Measurements from ENCODE around the gene DUOX1. TPM values are rescaled to one million over a fixed set of nuclear protein-coding genes. Genes with fewer than 3 reads are reported as not detected.

The DUOX1 gene
- total RNA-seq, 1 donor from 2014 or later = 0.11 TPM

GRCh38 chr15:45121706-45122417 lies 7.9 kb upstream of the DUOX1 start:
- Mint-ChIP-seq H3K36me3 (ENCODE audit: low read depth) (no peaks in the 10 kb centered on the region), H3K4me1 (peaks cover 14% of the 10 kb centered on the region), H3K9me3 (no peaks in the 10 kb centered on the region), H3K4me3 (no peak overlapping the region), H3K27ac (no peak overlapping the region), H3K27me3 (peaks cover 61% of the 10 kb centered on the region)
- TF ChIP-seq CTCF (IDR thresholded peaks at IDR 0.05) = no peak
- DNase-seq (no peak), ATAC-seq (ENCODE audit: low read depth) (no peak)
- ChIA-PET CTCF (no interaction called here), POLR2A (no interaction called here)
- intact Hi-C loops (cut with micrococcal nuclease) = no loop called here

- H3K4me1 Mint-ChIP-seq = peaks cover 6% of the 10 kb centered on the region
- DNase-seq (no peak), ATAC-seq (ENCODE audit: low read depth) (no peak)
- intact Hi-C loops (cut with micrococcal nuclease) = no loop called here
- H3K27ac Mint-ChIP-seq = no peak overlapping the region
- POLR2A ChIA-PET = no interaction called here
- no peaks in the 10 kb centered on the region for H3K36me3 Mint-ChIP-seq (ENCODE audit: low read depth)
- TF ChIP-seq CTCF (IDR thresholded peaks at IDR 0.05) = no peak
- H3K27me3 Mint-ChIP-seq = peaks cover 57% of the 10 kb centered on the region
- H3K9me3 Mint-ChIP-seq = no peaks in the 10 kb centered on the region
- CTCF ChIA-PET = interaction anchor here (1.4 kb wide), 1 partner anchor 156 kb away, joined by 4 read pairs; no protein-coding TSS in a partner anchor
- H3K4me3 Mint-ChIP-seq = no peak overlapping the region
Observed at GRCh38 chr15:45122719-45123118, 7.1 kb upstream of the DUOX1 start.

- intact Hi-C loops (cut with micrococcal nuclease) = no loop called here
- no peak for TF ChIP-seq CTCF (IDR thresholded peaks at IDR 0.05)
- no peak for ATAC-seq (ENCODE audit: low read depth)
- POLR2A ChIA-PET = no interaction called here
- Mint-ChIP-seq H3K27ac (no peak overlapping the region), H3K4me3 (no peak overlapping the region), H3K27me3 (peaks cover 57% of the 10 kb centered on the region), H3K9me3 (no peaks in the 10 kb centered on the region), H3K36me3 (ENCODE audit: low read depth) (no peaks in the 10 kb centered on the region), H3K4me1 (peaks cover under 1% of the 10 kb centered on the region)
- DNase-seq = no peak
- CTCF ChIA-PET = interaction anchor here (1.4 to 1.9 kb wide), 2 partner anchors 153 to 155 kb away, joined by 4 read pairs; no protein-coding TSS in a partner anchor
Observed at GRCh38 chr15:45123397-45123796, 6.4 kb upstream of the DUOX1 start.

GRCh38 chr15:45126535-45127158 lies 3.1 kb upstream of the DUOX1 start:
- POLR2A ChIA-PET = interaction anchor here (0.7 to 1.1 kb wide), 2 partner anchors 75 to 153 kb away, joined by 3 to 4 read pairs; no protein-coding TSS in a partner anchor
- DNase-seq (no peak), ATAC-seq (ENCODE audit: low read depth) (peak; percentile 68)
- intact Hi-C loops (cut with micrococcal nuclease) = loop anchor here (1.0 to 2.0 kb wide), 3 partner anchors 273 to 488 kb away; no protein-coding TSS in a partner anchor
- CTCF ChIA-PET = interaction anchor here (0.7 to 1.9 kb wide), 15 partner anchors 8 to 487 kb away, joined by 3 to 19 read pairs (median 4); a partner anchor contains a TSS
- no peak for TF ChIP-seq CTCF (IDR thresholded peaks at IDR 0.05)
- no peaks in the 10 kb centered on the region for H3K9me3 Mint-ChIP-seq
- H3K36me3 Mint-ChIP-seq (ENCODE audit: low read depth) = no peaks in the 10 kb centered on the region
- H3K4me3 Mint-ChIP-seq = no peak overlapping the region
- H3K4me1 Mint-ChIP-seq = peaks cover 7% of the 10 kb centered on the region
- peaks cover 59% of the 10 kb centered on the region for H3K27me3 Mint-ChIP-seq
- no peak overlapping the region for H3K27ac Mint-ChIP-seq

GRCh38 chr15:45128971-45129639 lies 689 bp upstream of the DUOX1 start:
- Mint-ChIP-seq H3K27ac (no peak overlapping the region), H3K9me3 (no peaks in the 10 kb centered on the region), H3K27me3 (peaks cover 67% of the 10 kb centered on the region), H3K4me3 (peak overlapping the region; percentile 30), H3K36me3 (ENCODE audit: low read depth) (no peaks in the 10 kb centered on the region), H3K4me1 (peaks cover 7% of the 10 kb centered on the region)
- TF ChIP-seq CTCF (IDR thresholded peaks at IDR 0.05) = no peak
- ATAC-seq (ENCODE audit: low read depth) = no peak
- ChIA-PET CTCF (interaction anchor here (1.5 kb wide), 1 partner anchor 11 kb away, joined by 5 read pairs; no protein-coding TSS in a partner anchor), POLR2A (no interaction called here)
- intact Hi-C loops (cut with micrococcal nuclease) = no loop called here
- no peak for DNase-seq
